Measurements from ENCODE around the gene KRT72. TPM values are rescaled to one million over a fixed set of nuclear protein-coding genes. Genes with fewer than 3 reads are reported as not detected.

KRT72 gene
- total RNA-seq, 1 experiment from 2014 or later, result not detected

DNA sequence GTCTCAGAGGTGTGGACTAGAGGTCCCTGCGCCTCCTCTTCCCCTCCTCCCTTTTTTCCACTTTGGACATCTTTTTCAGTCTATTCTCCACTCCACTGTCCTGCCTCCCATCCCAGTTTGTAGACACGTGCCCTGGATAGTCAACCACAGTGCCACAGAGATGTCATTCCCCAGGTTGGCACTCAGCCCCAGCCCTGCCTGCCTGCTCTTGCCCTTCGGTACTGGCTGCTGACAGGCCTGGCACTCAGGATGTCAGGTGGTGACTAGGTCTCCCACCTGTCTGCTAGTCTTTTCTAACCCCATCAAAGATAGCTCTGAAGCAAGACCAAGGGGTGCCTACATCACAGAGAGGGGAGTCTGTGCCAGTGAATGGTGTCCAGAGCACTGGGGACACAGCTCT is 64.2 kb downstream of the KRT72 start:
- H3K4me3 Mint-ChIP-seq (ENCODE audit: unreplicated experiment), result no peak overlapping the region
- no peak for DNase-seq

More for the DNA sequence above, 64.2 kb downstream of the KRT72 start:
- no TSS peak for BruUV-seq (replicated peaks)
- ChIA-PET CTCF (no interaction called here), POLR2A (no interaction called here)
- Mint-ChIP-seq H3K27ac (ENCODE audit: unreplicated experiment) (no peak overlapping the region), H3K9me3 (ENCODE audit: unreplicated experiment) (no peaks in the 10 kb centered on the region), H3K27me3 (ENCODE audit: insufficient read depth, unreplicated experiment) (no peaks in the 10 kb centered on the region), H3K4me1 (ENCODE audit: low read depth, unreplicated experiment) (peaks cover 7% of the 10 kb centered on the region), H3K36me3 (ENCODE audit: insufficient read depth, unreplicated experiment) (no peaks in the 10 kb centered on the region)
- no peaks in the 10 kb centered on the region for H3K27me3 ChIP-seq (replicated peaks; ENCODE audit: control insufficient read depth, insufficient read depth, low read length)
- intact Hi-C loops (cut with micrococcal nuclease; ENCODE audit: unreplicated experiment), result no loop called here
- H3K36me3 ChIP-seq (ENCODE audit: control insufficient read depth, insufficient read depth, low read length), result no peaks in the 10 kb centered on the region
- no peak for TF ChIP-seq CTCF (IDR thresholded peaks at IDR 0.05; ENCODE audit: insufficient read depth in 1 of 2, low read depth in 1 of 2, low read length in 1 of 2, severe bottlenecking in 1 of 2, unreplicated experiment in 1 of 2)
- no peak overlapping the region for H3K4me3 ChIP-seq (ENCODE audit: low read depth, low read length)
- no peaks in the 10 kb centered on the region for H3K9me3 ChIP-seq
- H3K4me1 ChIP-seq, result peaks cover 10% of the 10 kb centered on the region

Other genes starting within 250 kb of the KRT72 start
- gene KRT85, start 234.0 kb downstream of the KRT72 start, total RNA-seq (2022), result not detected in 2 replicates
- not detected in 2 replicates for gene KRT84, start 215.8 kb downstream of the KRT72 start, total RNA-seq (2022)
- not detected in 2 replicates for gene KRT82, start 195.1 kb downstream of the KRT72 start, total RNA-seq (2022)
- not detected in 2 replicates for gene KRT75, start 167.1 kb downstream of the KRT72 start, total RNA-seq (2022)
- not detected in 2 replicates for gene KRT6B, start 149.3 kb downstream of the KRT72 start, total RNA-seq (2022)
- gene KRT6C, start 127.7 kb downstream of the KRT72 start, total RNA-seq (2022), result not detected in 2 replicates
- gene KRT6A, start 108.2 kb downstream of the KRT72 start, total RNA-seq (2022), result 0.14 TPM in 1 of 2 replicates, not detected in the other
- 0.50 and 0.91 TPM in 2 replicates for gene KRT5, start 81.1 kb downstream of the KRT72 start, total RNA-seq (2022)
- 1.2 and 1.5 TPM in 2 replicates for gene KRT71, start 48.3 kb downstream of the KRT72 start, total RNA-seq (2022)
- gene KRT74, start 27.6 kb downstream of the KRT72 start, total RNA-seq (2022), result not detected in 2 replicates
- gene KRT73, start 17.1 kb upstream of the KRT72 start, total RNA-seq (2022), result not detected in 2 replicates
- gene KRT2, start 50.7 kb upstream of the KRT72 start, total RNA-seq (2022), result not detected in 2 replicates
- gene KRT1, start 78.9 kb upstream of the KRT72 start, total RNA-seq (2022), result 0.20 TPM in 1 of 2 replicates, not detected in the other
- not detected in 2 replicates for gene KRT77, start 102.1 kb upstream of the KRT72 start, total RNA-seq (2022)
- not detected in 2 replicates for gene KRT76, start 175.9 kb upstream of the KRT72 start, total RNA-seq (2022)
- not detected in 2 replicates for gene KRT3, start 194.7 kb upstream of the KRT72 start, total RNA-seq (2022)
- 3.4 and 5.2 TPM in 2 replicates for gene KRT4, start 212.7 kb upstream of the KRT72 start, total RNA-seq (2022)
- gene KRT79, start 232.8 kb upstream of the KRT72 start, total RNA-seq (2022), result not detected in 2 replicates
- not detected in 2 replicates for gene KRT78, start 247.5 kb upstream of the KRT72 start, total RNA-seq (2022)

All from Caco-2 (cell line).